NCI-H524 treated with DMSO at 0.1 percent for 48 hours (cell line): ENCODE measurements around the gene DMD.
"Not testable (repeated sequence)": the region's sequence is repeated elsewhere in the genome, so short reads cannot be mapped to it uniquely, and the experiment has no call there.

ENCODE experiments used
- DNase-seq: peaks from one replicate; lab custom pipeline; 2025; lab: John Stamatoyannopoulos, UW

The DMD gene

GRCh38 chrX:31523884-31524536 is 1687.3 kb downstream of the DMD start:
- DNase-seq = no peak

- no peak for DNase-seq
Measured at GRCh38 chrX:31522760-31523159, 1688.6 kb downstream of the DMD start.

GRCh38 chrX:31521941-31522340 is 1689.4 kb downstream of the DMD start:
- DNase-seq = no peak

GRCh38 chrX:31516527-31516926 is 1694.8 kb downstream of the DMD start:
- DNase-seq = no peak

- no peak for DNase-seq
Measured at GRCh38 chrX:31508338-31508737, 1703.0 kb downstream of the DMD start.

GRCh38 chrX:31506928-31507327 is 1704.4 kb downstream of the DMD start:
- no peak for DNase-seq

- no peak for DNase-seq
Measured at GRCh38 chrX:31506360-31506759, 1705.0 kb downstream of the DMD start.

GRCh38 chrX:31500921-31501320 is 1710.4 kb downstream of the DMD start:
- no peak for DNase-seq

- no peak for DNase-seq
Measured at GRCh38 chrX:31499109-31499508, 1712.2 kb downstream of the DMD start.

GRCh38 chrX:31497086-31497485 is 1714.3 kb downstream of the DMD start:
- DNase-seq = no peak

GRCh38 chrX:31487951-31488350 is 1723.4 kb downstream of the DMD start:
- no peak for DNase-seq

- DNase-seq = no peak
Measured at GRCh38 chrX:31483336-31483735, 1728.0 kb downstream of the DMD start.

- DNase-seq = no peak
Measured at GRCh38 chrX:31480696-31481095, 1730.7 kb downstream of the DMD start.

GRCh38 chrX:31471229-31471628 is 1740.1 kb downstream of the DMD start:
- DNase-seq = no peak

GRCh38 chrX:31470753-31471152 is 1740.6 kb downstream of the DMD start:
- not testable (repeated sequence) for DNase-seq

- no peak for DNase-seq
Measured at GRCh38 chrX:31464306-31464915, 1746.9 kb downstream of the DMD start.

- DNase-seq = no peak
Measured at GRCh38 chrX:31461266-31461665, 1750.1 kb downstream of the DMD start.

- DNase-seq = no peak
Measured at GRCh38 chrX:31459361-31459760, 1752.0 kb downstream of the DMD start.

- no peak for DNase-seq
Measured at GRCh38 chrX:31449965-31450364, 1761.4 kb downstream of the DMD start.

- no peak for DNase-seq
Measured at GRCh38 chrX:31449081-31449480, 1762.3 kb downstream of the DMD start.

- no peak for DNase-seq
Measured at GRCh38 chrX:31445542-31445941, 1765.8 kb downstream of the DMD start.

- DNase-seq = no peak
Measured at GRCh38 chrX:31443654-31444053, 1767.7 kb downstream of the DMD start.

- DNase-seq = no peak
Measured at GRCh38 chrX:31440546-31440945, 1770.8 kb downstream of the DMD start.

- DNase-seq = no peak
Measured at GRCh38 chrX:31436424-31436823, 1774.9 kb downstream of the DMD start.
